NCI-H2196 treated with DMSO at 0.1 percent for 48 hours (cell line): ENCODE results near the gene SCN1B.
A peak's percentile ranks its signal among the peaks of the same experiment; 100 is the strongest.
"Not testable (repeated sequence)": the region's sequence is repeated elsewhere in the genome, so short reads cannot be mapped to it uniquely, and the experiment has no call there.

Experiments used
- DNase-seq: peaks from one replicate; lab custom pipeline; 2025; ENCODE audit not compliant: unreplicated experiment; lab: John Stamatoyannopoulos, UW

The SCN1B gene

GRCh38 chr19:35034588-35035382 lies 4.5 kb downstream of the SCN1B start:
- no peak for DNase-seq

- peak; percentile 43 for DNase-seq
These were observed 7.7 kb downstream of the SCN1B start for GRCh38 chr19:35037716-35038622.

GRCh38 chr19:35038623-35039512 lies 8.6 kb downstream of the SCN1B start:
- no peak for DNase-seq

- no peak for DNase-seq
These were observed 9.9 kb downstream of the SCN1B start for GRCh38 chr19:35039881-35040825.

GRCh38 chr19:35040826-35041547 lies 10.7 kb downstream of the SCN1B start:
- peak; percentile 86 for DNase-seq

- DNase-seq = peak; percentile 47
These were observed 11.3 kb downstream of the SCN1B start, which contains the start of gene HPN for GRCh38 chr19:35041548-35042055. Gene HPN (plus strand): TSS chr19:35041721. CDS start chr19:35042507, 786 bp downstream.

- DNase-seq = no peak
These were observed 11.9 kb downstream of the SCN1B start for GRCh38 chr19:35042056-35042730.

GRCh38 chr19:35042954-35043604 lies 12.8 kb downstream of the SCN1B start:
- no peak for DNase-seq

- DNase-seq = no peak
These were observed 13.6 kb downstream of the SCN1B start for GRCh38 chr19:35043906-35044305.

- DNase-seq = no peak
These were observed 14.2 kb downstream of the SCN1B start for GRCh38 chr19:35044317-35045117.

GRCh38 chr19:35045667-35046300 lies 15.5 kb downstream of the SCN1B start:
- no peak for DNase-seq

- DNase-seq = no peak
These were observed 16.2 kb downstream of the SCN1B start for GRCh38 chr19:35046461-35046860.

- peak; percentile 69 for DNase-seq
These were observed 18.7 kb downstream of the SCN1B start for GRCh38 chr19:35048911-35049411.

- DNase-seq = no peak
These were observed 19.2 kb downstream of the SCN1B start for GRCh38 chr19:35049456-35049855.

- DNase-seq = not testable (repeated sequence)
These were observed 20.4 kb downstream of the SCN1B start for GRCh38 chr19:35050662-35051061.

GRCh38 chr19:35051268-35051667 lies 21.0 kb downstream of the SCN1B start:
- not testable (repeated sequence) for DNase-seq
